H1 (cell line): ENCODE results near the gene C7orf25. TPM values are rescaled to one million over a fixed set of nuclear protein-coding genes. Genes with fewer than 3 reads are reported as not detected.
A peak's percentile ranks its signal among the peaks of the same experiment; 100 is the strongest.

Source experiments
- CHD1 ChIP-seq: IDR thresholded peaks from 2 replicates; pipeline ENCODE4 v1.6.1; 2012; ENCODE audit warnings: low read depth, low read length, improper control_type of control experiment
- CTBP2 ChIP-seq: IDR thresholded peaks from 2 replicates; pipeline ENCODE4 v1.7.0; 2011; ENCODE audit warnings: borderline replicate concordance, mild to moderate bottlenecking, moderate library complexity, mixed read lengths, low read length; ENCODE audit not compliant: insufficient read depth, insufficient read length
- GTF2F1 ChIP-seq: IDR thresholded peaks from 2 replicates; pipeline ENCODE4 v1.6.1; 2012; ENCODE audit warnings: low read depth, low read length, improper control_type of control experiment, borderline replicate concordance
- HDAC2 ChIP-seq, 2 experiments: fragments of 300-600 bp in 1 of 2; sonication (generic) in 1 of 2; IDR thresholded peaks; 2 replicates each; pipeline ENCODE4 v1.6.1; 2011 to 2012; ENCODE audit warnings: low read depth in 2 of 2, low read length in 2 of 2, mild to moderate bottlenecking in 2 of 2, moderate library complexity in 2 of 2, borderline replicate concordance in 1 of 2, inconsistent platforms in 1 of 2
- KDM5A ChIP-seq: fragments of 200-600 bp; IDR thresholded peaks from 2 replicates; pipeline ENCODE4 v1.7.1; 2012; ENCODE audit warnings: mild to moderate bottlenecking, low read length, inconsistent platforms, mixed read lengths
- NANOG ChIP-seq: IDR thresholded peaks from 2 replicates; pipeline ENCODE4 v1.6.1; 2011; ENCODE audit warnings: low read length, low read depth, mild to moderate bottlenecking, inconsistent platforms; ENCODE audit not compliant: insufficient read depth, poor library complexity, severe bottlenecking
- NRF1 ChIP-seq: IDR thresholded peaks from 2 replicates; pipeline ENCODE4 v1.6.1; 2011; ENCODE audit warnings: mild to moderate bottlenecking, low read depth, low read length, improper control_type of control experiment
- PHF8 ChIP-seq: fragments of 200-600 bp; sonication (generic); conservative IDR thresholded peaks from 2 replicates; pipeline ENCODE4 v1.7.1; 2012; ENCODE audit warnings: low read depth, mild to moderate bottlenecking, inconsistent platforms, low read length, moderate library complexity
- RBBP5 ChIP-seq: IDR thresholded peaks from 2 replicates; pipeline ENCODE4 v1.7.1; 2012; ENCODE audit warnings: low read depth, mild to moderate bottlenecking, inconsistent platforms, low read length, moderate library complexity, borderline replicate concordance
- SIRT6 ChIP-seq: IDR thresholded peaks from one replicate; pipeline ENCODE4 v1.7.1; 2012; ENCODE audit warnings: low read length, inconsistent platforms
- SIX5 ChIP-seq: IDR thresholded peaks from 2 replicates; pipeline ENCODE4 v1.6.1; 2011; ENCODE audit warnings: mild to moderate bottlenecking, low read depth, low read length
- SRF ChIP-seq: IDR thresholded peaks from 2 replicates; pipeline ENCODE4 v1.6.1; 2011; ENCODE audit warnings: mild to moderate bottlenecking, low read depth, low read length, moderate library complexity
- TAF7 ChIP-seq: optimal IDR thresholded peaks from 2 replicates; pipeline ENCODE3; 2011; ENCODE audit warnings: low read depth, mild to moderate bottlenecking, inconsistent platforms, low read length, moderate library complexity, borderline replicate concordance
- ZNF274 ChIP-seq: IDR thresholded peaks from 2 replicates; pipeline ENCODE4 v1.7.0; 2012; ENCODE audit warnings: low read length, borderline replicate concordance; ENCODE audit errors: extremely low read depth
- polyA plus RNA-seq, 7 experiments: library from polyadenylated mRNA; depleted of rRNA in 3 of 7; stranded (reverse) in 5 of 7; unstranded in 2 of 7; fragments of >200 nt in 5 of 7; fragments of 200-250 nt in 2 of 7; gene quantifications; 1 replicate in 5 of 7; 2 replicates in 1 of 7; 4 replicates in 1 of 7; pipeline versions ENCODE4 v1.2.1 to v1.2.3, GENCODE V29; 2011 to 2013; ENCODE audit warnings: missing spikeins in 2 of 7, mixed read lengths in 2 of 7
- total RNA-seq: library from RNA; stranded (reverse); fragmentation: NEBNext Ultra II Directional; extraction: Animal tissue kit (Norgen Biotek cat#: 25700); gene quantifications from 2 replicates; pipeline ENCODE4 v1.2.1, GENCODE V29; 2021
- TF ChIP-seq, protein P1 (sequence below): IDR thresholded peaks from 2 replicates; pipeline ENCODE4 v1.6.1; 2012; ENCODE audit warnings: inconsistent platforms
- TF ChIP-seq, protein P2 (sequence below): IDR thresholded peaks from 2 replicates; pipeline ENCODE4 v1.6.1; 2012; ENCODE audit warnings: low read length, inconsistent platforms
- TF ChIP-seq, protein P3 (sequence below), 3 experiments: IDR thresholded peaks; 1 replicate in 2 of 3; 2 replicates in 1 of 3; pipeline versions ENCODE4 v1.5.1 to v1.6.1; 2011; ENCODE audit warnings: low read length in 3 of 3, mild to moderate bottlenecking in 3 of 3, inconsistent platforms in 2 of 3, low read depth in 1 of 3, moderate library complexity in 1 of 3; ENCODE audit not compliant: insufficient read depth in 1 of 3; ENCODE audit errors: control extremely low read depth in 1 of 3

Gene C7orf25
- total and polyA plus RNA-seq, 2 of the 8 experiments (the other 6 are each of a cell fraction or from before 2014, with no cell fraction given): 0.70 to 4.5 TPM

DNA sequence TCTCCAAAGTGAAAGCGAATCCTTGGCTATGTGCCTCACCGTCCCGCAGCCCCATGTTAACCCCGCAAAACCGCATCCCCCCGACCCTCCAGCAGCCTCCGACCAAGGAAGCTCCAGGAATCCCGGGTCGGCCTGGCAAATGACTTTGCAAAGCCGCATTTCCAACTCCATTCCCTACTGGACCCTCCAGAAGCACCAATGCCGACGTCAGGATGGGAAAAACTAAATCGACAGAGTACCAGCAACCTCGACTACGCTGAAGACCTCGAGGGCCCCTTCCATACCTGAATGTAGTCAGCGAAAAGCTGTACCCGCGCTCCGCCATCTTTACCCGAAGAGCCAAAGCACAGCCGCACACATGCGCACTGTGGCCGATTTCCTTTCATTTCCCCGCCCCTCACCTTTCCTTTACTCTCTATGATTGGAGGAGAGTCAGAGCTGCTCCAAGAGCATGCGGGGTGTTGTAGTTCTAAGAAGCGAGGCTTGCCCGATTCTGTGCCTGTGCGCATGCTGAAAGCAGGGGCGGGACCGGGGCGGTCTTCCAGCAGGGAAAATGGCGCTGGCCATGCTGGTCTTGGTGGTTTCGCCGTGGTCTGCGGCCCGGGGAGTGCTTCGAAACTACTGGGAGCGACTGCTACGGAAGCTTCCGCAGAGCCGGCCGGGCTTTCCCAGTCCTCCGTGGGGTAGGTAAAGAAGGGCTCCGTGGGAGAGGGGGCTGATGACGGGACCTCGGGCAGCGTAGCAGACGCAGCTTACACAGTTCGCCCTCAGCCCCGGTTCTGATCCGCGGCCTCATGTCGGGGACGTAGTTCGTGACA, 20.2 kb upstream of the C7orf25 start, which contains the start of the genes MRPL32 and PSMA2 (continued):
- no peak for TF ChIP-seq CTBP2
- TF ChIP-seq, protein P1, sequence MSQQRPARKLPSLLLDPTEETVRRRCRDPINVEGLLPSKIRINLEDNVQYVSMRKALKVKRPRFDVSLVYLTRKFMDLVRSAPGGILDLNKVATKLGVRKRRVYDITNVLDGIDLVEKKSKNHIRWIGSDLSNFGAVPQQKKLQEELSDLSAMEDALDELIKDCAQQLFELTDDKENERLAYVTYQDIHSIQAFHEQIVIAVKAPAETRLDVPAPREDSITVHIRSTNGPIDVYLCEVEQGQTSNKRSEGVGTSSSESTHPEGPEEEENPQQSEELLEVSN: peak; percentile 57; the same call in 1 of the 2 replicates
- TF ChIP-seq SIX5: peak; percentile 74
- TF ChIP-seq TAF7: peak; percentile 88
- TF ChIP-seq ZNF274: no peak
- TF ChIP-seq GTF2F1: 0 out of 2 replicates have a peak, but pooled peaks have one; percentile 14
- peak; percentile 95 for TF ChIP-seq RBBP5
- no peak for TF ChIP-seq SRF
- TF ChIP-seq, protein P2, sequence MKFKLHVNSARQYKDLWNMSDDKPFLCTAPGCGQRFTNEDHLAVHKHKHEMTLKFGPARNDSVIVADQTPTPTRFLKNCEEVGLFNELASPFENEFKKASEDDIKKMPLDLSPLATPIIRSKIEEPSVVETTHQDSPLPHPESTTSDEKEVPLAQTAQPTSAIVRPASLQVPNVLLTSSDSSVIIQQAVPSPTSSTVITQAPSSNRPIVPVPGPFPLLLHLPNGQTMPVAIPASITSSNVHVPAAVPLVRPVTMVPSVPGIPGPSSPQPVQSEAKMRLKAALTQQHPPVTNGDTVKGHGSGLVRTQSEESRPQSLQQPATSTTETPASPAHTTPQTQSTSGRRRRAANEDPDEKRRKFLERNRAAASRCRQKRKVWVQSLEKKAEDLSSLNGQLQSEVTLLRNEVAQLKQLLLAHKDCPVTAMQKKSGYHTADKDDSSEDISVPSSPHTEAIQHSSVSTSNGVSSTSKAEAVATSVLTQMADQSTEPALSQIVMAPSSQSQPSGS: no peak
- TF ChIP-seq NANOG: no peak
- TF ChIP-seq CHD1: no peak
- TF ChIP-seq, protein P3, sequence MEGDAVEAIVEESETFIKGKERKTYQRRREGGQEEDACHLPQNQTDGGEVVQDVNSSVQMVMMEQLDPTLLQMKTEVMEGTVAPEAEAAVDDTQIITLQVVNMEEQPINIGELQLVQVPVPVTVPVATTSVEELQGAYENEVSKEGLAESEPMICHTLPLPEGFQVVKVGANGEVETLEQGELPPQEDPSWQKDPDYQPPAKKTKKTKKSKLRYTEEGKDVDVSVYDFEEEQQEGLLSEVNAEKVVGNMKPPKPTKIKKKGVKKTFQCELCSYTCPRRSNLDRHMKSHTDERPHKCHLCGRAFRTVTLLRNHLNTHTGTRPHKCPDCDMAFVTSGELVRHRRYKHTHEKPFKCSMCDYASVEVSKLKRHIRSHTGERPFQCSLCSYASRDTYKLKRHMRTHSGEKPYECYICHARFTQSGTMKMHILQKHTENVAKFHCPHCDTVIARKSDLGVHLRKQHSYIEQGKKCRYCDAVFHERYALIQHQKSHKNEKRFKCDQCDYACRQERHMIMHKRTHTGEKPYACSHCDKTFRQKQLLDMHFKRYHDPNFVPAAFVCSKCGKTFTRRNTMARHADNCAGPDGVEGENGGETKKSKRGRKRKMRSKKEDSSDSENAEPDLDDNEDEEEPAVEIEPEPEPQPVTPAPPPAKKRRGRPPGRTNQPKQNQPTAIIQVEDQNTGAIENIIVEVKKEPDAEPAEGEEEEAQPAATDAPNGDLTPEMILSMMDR (IDR thresholded peaks at IDR 0.05; ENCODE audit: control extremely low read depth in 1 of 3, insufficient read depth in 1 of 3, low read depth in 1 of 3, low read length in 3 of 3): no peak
- peak; percentile 64 for TF ChIP-seq KDM5A
- no peak for TF ChIP-seq SIRT6
- TF ChIP-seq HDAC2 (IDR thresholded peaks at IDR 0.05; ENCODE audit: borderline replicate concordance in 1 of 2, low read depth in 2 of 2, low read length in 2 of 2): no peak; a peak in 1 of 4 replicates
- peak; percentile 94 for TF ChIP-seq NRF1
- TF ChIP-seq PHF8: peak; percentile 69
